B cell (primary cell): Measurements from ENCODE around the gene GNB2. TPM values are rescaled to one million over a fixed set of nuclear protein-coding genes. Genes with fewer than 3 reads are reported as not detected.

Experiments
- ATAC-seq: fragments of 200-7000 bp; cut with Tn5 transposase; one replicate; pipeline ENCODE4 v1.10.0; 2021; ENCODE audit warnings: low read depth, mild to moderate bottlenecking, moderate number of reproducible peaks, moderate library complexity
- CTCF ChIA-PET: fragments of 350-600 bp; sonication (Branson Sonifier 250); formaldehyde crosslinking; loops from one replicate; lab custom pipeline; 2021; ENCODE audit warnings: antibody characterized with exemption, inconsistent platforms; lab: Charles Lee
- POLR2A ChIA-PET: fragments of 350-600 bp; sonication (Branson Sonifier 250); formaldehyde crosslinking; loops from one replicate; lab custom pipeline; 2021; ENCODE audit warnings: antibody characterized with exemption; lab: Charles Lee
- DNase-seq: peaks from one replicate; pipeline ENCODE4 v3.0.0; 2013
- H2AFZ ChIP-seq: 2 replicates; pipeline ENCODE4 v1.6.1; 2012; ENCODE audit warnings: mild to moderate bottlenecking, low read depth, low read length; ENCODE audit not compliant: insufficient read depth, poor library complexity, severe bottlenecking
- H3K27ac ChIP-seq, 2 donors: 1 replicate in 1 of 2; 2 replicates in 1 of 2; pipeline ENCODE4 v1.5.1; 2012 to 2013; ENCODE audit warnings: low read length in 2 of 2, mild to moderate bottlenecking in 2 of 2, moderate library complexity in 1 of 2
- H3K27me3 ChIP-seq, 4 experiments: fragments of 200-600 bp in 1 of 4; sonication (generic) in 1 of 4; replicated peaks in 1 of 4; 1 replicate in 2 of 4; 2 replicates in 2 of 4; pipeline versions ENCODE4 v1.6.1 to v1.7.0; 2013 to 2016; ENCODE audit warnings: low read length in 3 of 4, mild to moderate bottlenecking in 2 of 4, mixed read lengths in 1 of 4, moderate library complexity in 1 of 4; ENCODE audit not compliant: insufficient read depth in 4 of 4, control insufficient read depth in 3 of 4; ENCODE audit errors: control extremely low read depth in 1 of 4
- H3K36me3 ChIP-seq, 2 experiments: replicated peaks in 1 of 2; 1 replicate in 1 of 2; 2 replicates in 1 of 2; pipeline versions ENCODE4 v1.6.1 to v1.7.1; 2013; ENCODE audit warnings: low read length in 1 of 2; ENCODE audit not compliant: insufficient read depth in 2 of 2, control insufficient read depth in 1 of 2; ENCODE audit errors: control extremely low read depth in 1 of 2, extremely low read depth in 1 of 2
- H3K4me1 ChIP-seq, 2 donors: fragments of 200-600 bp in 1 of 2; sonication (generic) in 1 of 2; 1 replicate in 1 of 2; 2 replicates in 1 of 2; pipeline versions ENCODE4 v1.5.1 to v1.6.1; 2013 to 2017; ENCODE audit warnings: low read length in 2 of 2; ENCODE audit not compliant: control insufficient read depth in 2 of 2, insufficient read depth in 2 of 2
- H3K4me2 ChIP-seq: replicated peaks from 2 replicates; pipeline ENCODE3; 2012; ENCODE audit warnings: mild to moderate bottlenecking, low read depth, low read length; ENCODE audit not compliant: poor library complexity, severe bottlenecking
- H3K4me3 ChIP-seq, 5 experiments: fragments of 200-600 bp in 1 of 5; sonication (generic) in 1 of 5; 1 replicate in 3 of 5; 2 replicates in 2 of 5; pipeline versions ENCODE4 v1.5.1 to v1.7.0; 2011 to 2016; ENCODE audit warnings: low read length in 4 of 5, mild to moderate bottlenecking in 4 of 5, low read depth in 2 of 5, control low read depth in 1 of 5, moderate library complexity in 1 of 5; ENCODE audit not compliant: insufficient read depth in 1 of 5; ENCODE audit errors: control extremely low read depth in 1 of 5, extremely low read depth in 1 of 5
- H3K79me2 ChIP-seq: fragments of 200-600 bp; sonication (generic); one replicate; pipeline ENCODE4 v1.6.0; 2016; ENCODE audit warnings: low read length; ENCODE audit not compliant: control insufficient read depth, insufficient read depth
- H3K9ac ChIP-seq: fragments of 200-600 bp; sonication (generic); 2 replicates; pipeline ENCODE4 v1.6.1; 2017; ENCODE audit warnings: mild to moderate bottlenecking, low read length, moderate library complexity
- H3K9me3 ChIP-seq, 3 donors: one replicate each; pipeline versions ENCODE4 v1.6.1 to v1.7.1; 2013; ENCODE audit warnings: low read length in 2 of 3; ENCODE audit not compliant: control insufficient read depth in 2 of 3, insufficient read depth in 1 of 3; ENCODE audit errors: control extremely low read depth in 1 of 3
- H4K20me1 ChIP-seq: 2 replicates; pipeline ENCODE4 v1.6.0; 2012; ENCODE audit warnings: mild to moderate bottlenecking, low read length; ENCODE audit not compliant: insufficient read depth, control insufficient read depth, poor library complexity, severe bottlenecking
- H3K27ac Mint-ChIP-seq: one replicate; pipeline ENCODE4 v1.8.0; 2021; ENCODE audit warnings: mixed read lengths
- H3K27me3 Mint-ChIP-seq: one replicate; pipeline ENCODE4 v1.8.0; 2021; ENCODE audit warnings: mixed read lengths
- H3K4me1 Mint-ChIP-seq: one replicate; pipeline ENCODE4 v1.8.0; 2021; ENCODE audit warnings: mixed read lengths
- H3K4me3 Mint-ChIP-seq: one replicate; pipeline ENCODE4 v1.8.0; 2021; ENCODE audit warnings: mixed read lengths
- H3K9me3 Mint-ChIP-seq: one replicate; pipeline ENCODE4 v1.8.0; 2022; ENCODE audit warnings: mixed read lengths; ENCODE audit not compliant: insufficient read depth
- CTCF ChIP-seq: fragments of 200-600 bp; IDR thresholded peaks from one replicate; pipeline ENCODE4 v1.8.0; 2022; ENCODE audit warnings: antibody characterized with exemption, mild to moderate bottlenecking
- EZH2 ChIP-seq: IDR thresholded peaks from 2 replicates; pipeline ENCODE4 v1.6.1; 2012; ENCODE audit warnings: borderline replicate concordance, low read depth, mild to moderate bottlenecking, moderate library complexity, low read length; ENCODE audit not compliant: insufficient read depth, poor library complexity, severe bottlenecking
- WGBS: methylation state at CpG from one replicate; pipeline ENCODE4 v1.1.5; 2013; ENCODE audit warnings: missing lambda C conversion rate; ENCODE audit not compliant: insufficient coverage; 5-methylcytosine and 5-hydroxymethylcytosine counted together
- intact Hi-C: fragments of 100-400 bp; cut with micrococcal nuclease; formaldehyde crosslinking; loops from one replicate; pipeline ENCODE4 v1.10.0; 2022
- polyA plus RNA-seq: library from polyadenylated mRNA; depleted of rRNA; stranded (reverse); fragments of >200 nt; gene quantifications from 2 replicates; pipeline ENCODE4 v1.2.3, GENCODE V29; 2012
- total RNA-seq, 2 donors: library from RNA; stranded (reverse); fragments of 120-200 nt in 1 of 2; gene quantifications; 1 replicate in 1 of 2; 2 replicates in 1 of 2; pipeline versions ENCODE4 v1.2.3 to v1.2.4, GENCODE V29; 2013 to 2022

Gene GNB2
- total and polyA plus RNA-seq, 2 donors (not counting 1 experiment from before 2014, with no cell fraction given) = 127 to 221 TPM

GRCh38 chr7:100640517-100641440, 32.8 kb upstream of the GNB2 start:
- Histone ChIP-seq H3K79me2 (no peaks in the 10 kb centered on the region), H4K20me1 (no peaks in the 10 kb centered on the region), H3K9me3 (peaks cover 0 to 9% (median 0%) of the 10 kb centered on the region in 3 donors), H3K4me1 (peaks cover 4 to 10% of the 10 kb centered on the region in 2 donors), H3K9ac (no peak overlapping the region), H3K36me3 (no peaks in the 10 kb centered on the region), H3K27me3 (peaks cover 0 to 10% (median 2%) of the 10 kb centered on the region in 4 experiments), H3K4me3 (no peak overlapping the region), H3K4me2 (no peak overlapping the region), H3K27ac (no peak overlapping the region), H2AFZ (no peak overlapping the region)
- WGBS = 93% methylated on average over 12 of the region's 24 CpGs
- no peak for TF ChIP-seq EZH2
- TF ChIP-seq CTCF = no peak
- ChIA-PET POLR2A (no interaction called here), CTCF (no interaction called here)
- DNase-seq = no peak
- Mint-ChIP-seq H3K4me1 (peaks cover 8% of the 10 kb centered on the region), H3K4me3 (no peak overlapping the region), H3K27ac (no peak overlapping the region), H3K9me3 (no peaks in the 10 kb centered on the region), H3K27me3 (peaks cover 5% of the 10 kb centered on the region)
- intact Hi-C loops = no loop called here
- ATAC-seq = no peak

- no peak for ATAC-seq
- intact Hi-C loops = no loop called here
- DNase-seq = no peak
- Histone ChIP-seq H2AFZ (no peak within 1 kb of the TSS), H3K4me3 (peak within 1 kb of the TSS in 1 of 5 experiments; percentile 29), H3K27me3 (peaks cover 0 to 15% (median 2%) of the 10 kb centered on the region in 4 experiments), H3K4me1 (peaks cover 4 to 10% of the 10 kb centered on the region in 2 donors), H3K27ac (no peak within 1 kb of the TSS), H3K9ac (no peak within 1 kb of the TSS), H4K20me1 (no peaks in the 10 kb centered on the region), H3K36me3 (no peaks in the 10 kb centered on the region), H3K9me3 (peaks cover 0 to 9% (median 0%) of the 10 kb centered on the region in 3 donors), H3K79me2 (no peaks in the 10 kb centered on the region), H3K4me2 (peak within 1 kb of the TSS; percentile 57)
- WGBS = 38% methylated on average over 9 of the region's 10 CpGs
- ChIA-PET POLR2A (no interaction called here), CTCF (interaction anchor here (1.0 to 1.3 kb wide), 2 partner anchors 9 to 29 kb away, joined by 3 to 5 read pairs; partner anchors contain the start of gene MOSPD3)
- Mint-ChIP-seq H3K4me1 (peaks cover 8% of the 10 kb centered on the region), H3K9me3 (no peaks in the 10 kb centered on the region), H3K27ac (no peak within 1 kb of the TSS), H3K4me3 (no peak within 1 kb of the TSS), H3K27me3 (peaks cover 10% of the 10 kb centered on the region)
- TF ChIP-seq CTCF = no peak
- no peak for TF ChIP-seq EZH2
Measured at GRCh38 chr7:100641463-100641859, 32.1 kb upstream of the GNB2 start, which contains the start of gene TFR2. Gene TFR2 (minus strand): TSS chr7:100641552. CDS start chr7:100641509, 43 bp downstream.
